B cell (primary cell): ENCODE measurements around the gene DERA.

Experiments used
- EZH2 ChIP-seq: IDR thresholded peaks from 2 replicates; pipeline ENCODE4 v1.6.1; 2012; ENCODE audit warnings: borderline replicate concordance, low read depth, mild to moderate bottlenecking, moderate library complexity, low read length; ENCODE audit not compliant: insufficient read depth, poor library complexity, severe bottlenecking
- TF ChIP-seq, protein P1 (sequence below): fragments of 200-600 bp; IDR thresholded peaks from one replicate; pipeline ENCODE4 v1.8.0; 2022; ENCODE audit warnings: antibody characterized with exemption, mild to moderate bottlenecking

DNA sequence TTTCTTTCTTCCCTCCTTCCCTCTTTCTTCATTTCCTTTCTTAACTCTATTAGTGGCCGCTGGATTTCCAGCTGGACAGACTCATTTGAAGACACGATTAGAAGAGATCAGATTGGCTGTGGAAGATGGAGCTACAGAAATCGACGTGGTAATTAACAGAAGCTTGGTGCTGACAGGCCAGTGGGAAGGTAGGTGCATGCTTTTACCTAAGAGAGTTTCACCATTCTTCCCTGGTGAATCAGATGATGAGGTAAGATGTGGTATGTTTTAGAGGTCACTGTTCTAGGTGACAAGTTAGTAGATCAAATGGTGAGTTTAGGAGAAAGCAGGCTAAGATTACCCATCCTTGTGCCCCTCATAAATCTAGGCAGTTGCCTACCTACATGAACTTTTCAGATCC is 51.6 kb downstream of the DERA start:
- TF ChIP-seq, protein P1, sequence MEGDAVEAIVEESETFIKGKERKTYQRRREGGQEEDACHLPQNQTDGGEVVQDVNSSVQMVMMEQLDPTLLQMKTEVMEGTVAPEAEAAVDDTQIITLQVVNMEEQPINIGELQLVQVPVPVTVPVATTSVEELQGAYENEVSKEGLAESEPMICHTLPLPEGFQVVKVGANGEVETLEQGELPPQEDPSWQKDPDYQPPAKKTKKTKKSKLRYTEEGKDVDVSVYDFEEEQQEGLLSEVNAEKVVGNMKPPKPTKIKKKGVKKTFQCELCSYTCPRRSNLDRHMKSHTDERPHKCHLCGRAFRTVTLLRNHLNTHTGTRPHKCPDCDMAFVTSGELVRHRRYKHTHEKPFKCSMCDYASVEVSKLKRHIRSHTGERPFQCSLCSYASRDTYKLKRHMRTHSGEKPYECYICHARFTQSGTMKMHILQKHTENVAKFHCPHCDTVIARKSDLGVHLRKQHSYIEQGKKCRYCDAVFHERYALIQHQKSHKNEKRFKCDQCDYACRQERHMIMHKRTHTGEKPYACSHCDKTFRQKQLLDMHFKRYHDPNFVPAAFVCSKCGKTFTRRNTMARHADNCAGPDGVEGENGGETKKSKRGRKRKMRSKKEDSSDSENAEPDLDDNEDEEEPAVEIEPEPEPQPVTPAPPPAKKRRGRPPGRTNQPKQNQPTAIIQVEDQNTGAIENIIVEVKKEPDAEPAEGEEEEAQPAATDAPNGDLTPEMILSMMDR: no peak
- no peak for TF ChIP-seq EZH2
